ENCODE results near the gene POU2F2. TPM values are rescaled to one million over a fixed set of nuclear protein-coding genes. Genes with fewer than 3 reads are reported as not detected.

The POU2F2 gene
- total and polyA plus RNA-seq, 10 of the 15 experiments (the other 5 are each of a cell fraction or from before 2014, with no cell fraction given), result 4.4 to 62.4 (median 37.9) TPM

DNA sequence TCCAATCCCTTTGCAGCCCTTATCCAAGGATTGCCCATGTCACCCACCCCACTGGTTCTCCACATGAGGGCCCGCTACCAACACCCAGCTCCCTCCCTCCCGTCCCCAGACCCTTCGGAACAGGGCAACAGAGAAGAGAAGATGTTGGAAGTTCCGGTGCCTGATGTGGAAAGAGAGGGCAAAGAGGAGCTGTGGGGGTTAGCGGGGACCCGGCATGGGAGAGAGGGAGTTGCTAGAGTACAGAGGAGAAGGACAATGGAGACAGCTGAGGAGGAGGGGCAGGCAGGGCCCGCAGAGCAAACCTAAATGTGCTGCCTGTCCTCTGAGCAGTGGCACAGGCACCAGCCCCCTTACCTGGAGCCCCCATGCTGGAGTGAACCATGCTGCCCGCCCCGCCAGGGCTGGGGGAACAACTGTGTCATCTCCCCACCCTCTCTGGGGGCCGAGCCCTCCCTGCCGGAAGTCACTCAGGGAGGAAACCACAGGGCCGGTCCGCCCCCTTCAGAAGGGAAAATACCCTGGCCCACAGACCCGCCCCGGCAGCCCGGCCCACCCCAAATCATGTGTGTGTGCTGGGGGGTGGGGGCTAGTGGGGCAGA is at the start of gene POU2F2 (continued):
- TF ChIP-seq, protein P1, sequence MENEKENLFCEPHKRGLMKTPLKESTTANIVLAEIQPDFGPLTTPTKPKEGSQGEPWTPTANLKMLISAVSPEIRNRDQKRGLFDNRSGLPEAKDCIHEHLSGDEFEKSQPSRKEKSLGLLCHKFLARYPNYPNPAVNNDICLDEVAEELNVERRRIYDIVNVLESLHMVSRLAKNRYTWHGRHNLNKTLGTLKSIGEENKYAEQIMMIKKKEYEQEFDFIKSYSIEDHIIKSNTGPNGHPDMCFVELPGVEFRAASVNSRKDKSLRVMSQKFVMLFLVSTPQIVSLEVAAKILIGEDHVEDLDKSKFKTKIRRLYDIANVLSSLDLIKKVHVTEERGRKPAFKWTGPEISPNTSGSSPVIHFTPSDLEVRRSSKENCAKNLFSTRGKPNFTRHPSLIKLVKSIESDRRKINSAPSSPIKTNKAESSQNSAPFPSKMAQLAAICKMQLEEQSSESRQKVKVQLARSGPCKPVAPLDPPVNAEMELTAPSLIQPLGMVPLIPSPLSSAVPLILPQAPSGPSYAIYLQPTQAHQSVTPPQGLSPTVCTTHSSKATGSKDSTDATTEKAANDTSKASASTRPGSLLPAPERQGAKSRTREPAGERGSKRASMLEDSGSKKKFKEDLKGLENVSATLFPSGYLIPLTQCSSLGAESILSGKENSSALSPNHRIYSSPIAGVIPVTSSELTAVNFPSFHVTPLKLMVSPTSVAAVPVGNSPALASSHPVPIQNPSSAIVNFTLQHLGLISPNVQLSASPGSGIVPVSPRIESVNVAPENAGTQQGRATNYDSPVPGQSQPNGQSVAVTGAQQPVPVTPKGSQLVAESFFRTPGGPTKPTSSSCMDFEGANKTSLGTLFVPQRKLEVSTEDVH (IDR thresholded peaks at IDR 0.05; ENCODE audit: low read depth, partially characterized antibody), result no peak
- no peak for TF ChIP-seq BCL11A (IDR thresholded peaks at IDR 0.05; ENCODE audit: low read depth, low read length)
- peak; percentile 27 for TF ChIP-seq KLF5 (IDR thresholded peaks at IDR 0.05; ENCODE audit: partially characterized antibody)
- TF ChIP-seq ESRRA (IDR thresholded peaks at IDR 0.05; ENCODE audit: low read length), result no peak
- TF ChIP-seq, protein P2, sequence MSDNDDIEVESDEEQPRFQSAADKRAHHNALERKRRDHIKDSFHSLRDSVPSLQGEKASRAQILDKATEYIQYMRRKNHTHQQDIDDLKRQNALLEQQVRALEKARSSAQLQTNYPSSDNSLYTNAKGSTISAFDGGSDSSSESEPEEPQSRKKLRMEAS (IDR thresholded peaks at IDR 0.05; ENCODE audit: low read depth, low read length), result peak; percentile 33; the same call in 1 of the 2 replicates
- no peak for TF ChIP-seq GATAD2B (conservative IDR thresholded peaks at IDR 0.05; ENCODE audit: low read depth)
- TF ChIP-seq NFYB (IDR thresholded peaks at IDR 0.05; ENCODE audit: insufficient read depth, low read depth, low read length), result no peak
- TF ChIP-seq, protein P3, sequence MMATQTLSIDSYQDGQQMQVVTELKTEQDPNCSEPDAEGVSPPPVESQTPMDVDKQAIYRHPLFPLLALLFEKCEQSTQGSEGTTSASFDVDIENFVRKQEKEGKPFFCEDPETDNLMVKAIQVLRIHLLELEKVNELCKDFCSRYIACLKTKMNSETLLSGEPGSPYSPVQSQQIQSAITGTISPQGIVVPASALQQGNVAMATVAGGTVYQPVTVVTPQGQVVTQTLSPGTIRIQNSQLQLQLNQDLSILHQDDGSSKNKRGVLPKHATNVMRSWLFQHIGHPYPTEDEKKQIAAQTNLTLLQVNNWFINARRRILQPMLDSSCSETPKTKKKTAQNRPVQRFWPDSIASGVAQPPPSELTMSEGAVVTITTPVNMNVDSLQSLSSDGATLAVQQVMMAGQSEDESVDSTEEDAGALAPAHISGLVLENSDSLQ (IDR thresholded peaks at IDR 0.05), result peak; percentile 42; the same call in 1 of the 2 replicates
- no peak for TF ChIP-seq CHD1 (IDR thresholded peaks at IDR 0.05; ENCODE audit: low read depth, low read length)
- no peak for TF ChIP-seq RBBP5 (conservative IDR thresholded peaks at IDR 0.05)
- no peak for TF ChIP-seq SP1 (IDR thresholded peaks at IDR 0.05; ENCODE audit: low read depth, low read length)
- no peak for TF ChIP-seq POLR2AphosphoS2 (IDR thresholded peaks at IDR 0.05; ENCODE audit: low read depth, low read length)
- TF ChIP-seq, protein P4, sequence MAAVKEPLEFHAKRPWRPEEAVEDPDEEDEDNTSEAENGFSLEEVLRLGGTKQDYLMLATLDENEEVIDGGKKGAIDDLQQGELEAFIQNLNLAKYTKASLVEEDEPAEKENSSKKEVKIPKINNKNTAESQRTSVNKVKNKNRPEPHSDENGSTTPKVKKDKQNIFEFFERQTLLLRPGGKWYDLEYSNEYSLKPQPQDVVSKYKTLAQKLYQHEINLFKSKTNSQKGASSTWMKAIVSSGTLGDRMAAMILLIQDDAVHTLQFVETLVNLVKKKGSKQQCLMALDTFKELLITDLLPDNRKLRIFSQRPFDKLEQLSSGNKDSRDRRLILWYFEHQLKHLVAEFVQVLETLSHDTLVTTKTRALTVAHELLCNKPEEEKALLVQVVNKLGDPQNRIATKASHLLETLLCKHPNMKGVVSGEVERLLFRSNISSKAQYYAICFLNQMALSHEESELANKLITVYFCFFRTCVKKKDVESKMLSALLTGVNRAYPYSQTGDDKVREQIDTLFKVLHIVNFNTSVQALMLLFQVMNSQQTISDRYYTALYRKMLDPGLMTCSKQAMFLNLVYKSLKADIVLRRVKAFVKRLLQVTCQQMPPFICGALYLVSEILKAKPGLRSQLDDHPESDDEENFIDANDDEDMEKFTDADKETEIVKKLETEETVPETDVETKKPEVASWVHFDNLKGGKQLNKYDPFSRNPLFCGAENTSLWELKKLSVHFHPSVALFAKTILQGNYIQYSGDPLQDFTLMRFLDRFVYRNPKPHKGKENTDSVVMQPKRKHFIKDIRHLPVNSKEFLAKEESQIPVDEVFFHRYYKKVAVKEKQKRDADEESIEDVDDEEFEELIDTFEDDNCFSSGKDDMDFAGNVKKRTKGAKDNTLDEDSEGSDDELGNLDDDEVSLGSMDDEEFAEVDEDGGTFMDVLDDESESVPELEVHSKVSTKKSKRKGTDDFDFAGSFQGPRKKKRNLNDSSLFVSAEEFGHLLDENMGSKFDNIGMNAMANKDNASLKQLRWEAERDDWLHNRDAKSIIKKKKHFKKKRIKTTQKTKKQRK (IDR thresholded peaks at IDR 0.05; ENCODE audit: low read depth, low read length), result no peak
- peak; percentile 79 for TF ChIP-seq SIN3A (IDR thresholded peaks at IDR 0.05; ENCODE audit: low read depth, low read length)
- TF ChIP-seq RUNX3 (IDR thresholded peaks at IDR 0.05; ENCODE audit: low read length), result peak; percentile 82
- TF ChIP-seq LARP7 (IDR thresholded peaks at IDR 0.05), result no peak
- TF ChIP-seq NR2C1 (IDR thresholded peaks at IDR 0.05), result no peak
- no peak for TF ChIP-seq NR2F1 (conservative IDR thresholded peaks at IDR 0.05)
- TF ChIP-seq POLR2AphosphoS5 (IDR thresholded peaks at IDR 0.05; ENCODE audit: low read length), result peak; percentile 56; the same call in 1 of the 2 replicates
- TF ChIP-seq ZZZ3 (IDR thresholded peaks at IDR 0.05; ENCODE audit: control insufficient read depth, insufficient read length, low read depth), result no peak
- no peak for TF ChIP-seq NRF1 (conservative IDR thresholded peaks at IDR 0.05; ENCODE audit: low read depth, low read length)
- 0 out of 2 replicates have a peak, but pooled peaks have one; percentile 34 for TF ChIP-seq FOXK2 (IDR thresholded peaks at IDR 0.05)
- TF ChIP-seq SPI1 (IDR thresholded peaks at IDR 0.05; ENCODE audit: borderline replicate concordance, insufficient read depth, low read depth, low read length), result no peak

Data from GM12878 (cell line).